Central memory CD8-positive, alpha-beta T cell (primary cell): ENCODE measurements around the gene GARNL3.
A peak's percentile ranks its signal among the peaks of the same experiment; 100 is the strongest.

Experiments
- ATAC-seq: fragments of 150-1000 bp; cut with Tn5 transposase; replicated peaks from 2 replicates; pipeline ENCODE4 v1.10.0; 2022; ENCODE audit warnings: mild to moderate bottlenecking, moderate FRiP score, moderate number of reproducible peaks; ENCODE audit not compliant: poor library complexity, severe bottlenecking; ENCODE audit errors: extremely low read depth
- DNase-seq, 2 donors: peaks; one replicate each; pipeline ENCODE4 v3.0.0; 2021; ENCODE audit warnings: low spot score in 2 of 2
- H3K27ac Mint-ChIP-seq: one replicate; pipeline ENCODE4 v1.8.0; 2022; ENCODE audit warnings: low read depth, mild to moderate bottlenecking, moderate library complexity, mixed read lengths
- H3K27me3 Mint-ChIP-seq: one replicate; pipeline ENCODE4 v1.8.0; 2022; ENCODE audit warnings: mixed read lengths
- H3K36me3 Mint-ChIP-seq: one replicate; pipeline ENCODE4 v1.8.0; 2022; ENCODE audit warnings: mild to moderate bottlenecking, moderate library complexity, mixed read lengths; ENCODE audit not compliant: insufficient read depth
- H3K4me1 Mint-ChIP-seq: one replicate; pipeline ENCODE4 v1.8.0; 2022; ENCODE audit warnings: mixed read lengths
- H3K4me3 Mint-ChIP-seq: one replicate; pipeline ENCODE4 v1.8.0; 2022; ENCODE audit warnings: mild to moderate bottlenecking, moderate library complexity, mixed read lengths
- H3K9me3 Mint-ChIP-seq: one replicate; pipeline ENCODE4 v1.8.0; 2022; ENCODE audit warnings: mixed read lengths

GARNL3 gene

GRCh38 chr9:127423476-127423933 is 158.9 kb downstream of the GARNL3 start:
- H3K27ac Mint-ChIP-seq = peak overlapping the region; percentile 97
- peaks cover 29% of the 10 kb centered on the region for H3K36me3 Mint-ChIP-seq
- peaks cover 45% of the 10 kb centered on the region for H3K4me1 Mint-ChIP-seq
- no peaks in the 10 kb centered on the region for H3K27me3 Mint-ChIP-seq
- H3K9me3 Mint-ChIP-seq = no peaks in the 10 kb centered on the region
- DNase-seq (no peak), ATAC-seq (no peak)
- H3K4me3 Mint-ChIP-seq = peak overlapping the region; percentile 99

DNA sequence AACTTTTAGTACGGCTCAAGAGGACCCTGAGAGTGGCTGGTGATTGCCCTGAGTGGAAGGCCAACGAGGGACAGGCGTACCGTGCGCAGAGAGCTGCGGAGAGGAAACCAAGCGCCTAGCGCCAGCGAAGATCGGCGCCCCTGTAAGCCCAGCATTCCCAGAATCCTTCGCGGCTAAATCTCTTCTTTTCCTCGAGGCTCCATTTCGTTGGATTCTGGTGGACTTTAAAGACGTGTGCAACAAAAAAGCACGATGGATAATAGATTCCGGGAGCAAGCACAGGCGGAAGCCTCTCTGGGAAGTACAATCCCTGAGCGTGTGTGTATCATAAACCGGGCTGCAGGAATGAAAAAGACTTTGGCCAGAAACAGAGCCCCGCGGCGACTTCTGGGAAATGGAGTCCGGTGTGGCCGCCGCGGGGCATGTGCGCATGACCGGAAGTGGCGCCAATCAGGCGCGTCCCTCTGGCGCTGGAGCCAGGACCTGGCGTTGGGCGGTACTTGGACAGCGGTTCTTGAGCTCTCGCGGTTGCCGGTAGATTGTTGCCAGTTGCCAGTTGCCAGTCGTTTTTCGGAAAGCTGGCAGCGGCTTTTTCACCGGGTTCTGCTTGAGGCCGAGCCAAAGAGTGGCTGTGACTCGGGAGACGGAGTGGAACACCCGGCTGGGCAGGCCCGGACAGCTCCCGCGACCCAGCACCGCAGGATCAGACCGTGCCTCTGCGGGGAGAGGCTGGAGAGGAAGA is 159.5 kb downstream of the GARNL3 start, which contains the start of gene ZNF79:
Gene ZNF79 (plus strand): TSS at position 449 of the 742 bp plus-strand sequence. CDS start 406 bp downstream, outside the sequence.
- H3K4me3 Mint-ChIP-seq = peak within 1 kb of the TSS; percentile 99
- H3K27me3 Mint-ChIP-seq = no peaks in the 10 kb centered on the region
- H3K36me3 Mint-ChIP-seq = peaks cover 32% of the 10 kb centered on the region
- no peaks in the 10 kb centered on the region for H3K9me3 Mint-ChIP-seq
- peak; percentile 81 to 84 for DNase-seq
- ATAC-seq = peak; percentile 82
- peaks cover 45% of the 10 kb centered on the region for H3K4me1 Mint-ChIP-seq
- H3K27ac Mint-ChIP-seq = peak within 1 kb of the TSS; percentile 97

DNA sequence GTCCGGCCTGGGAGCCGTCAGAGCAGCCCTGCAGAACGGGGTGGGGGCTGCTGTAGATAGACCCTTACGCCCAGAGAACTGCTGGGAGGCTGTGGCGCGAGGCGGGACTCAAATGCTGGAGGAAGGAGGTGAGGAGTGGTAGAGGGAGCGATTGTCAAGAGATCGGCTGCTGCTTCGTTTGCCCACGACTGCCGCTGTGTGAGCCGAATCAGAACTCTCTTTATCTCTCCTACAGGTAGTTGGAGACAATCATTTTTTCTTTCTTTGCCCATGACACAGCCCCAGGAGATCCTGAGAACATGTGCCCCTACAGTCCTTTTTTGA is 160.1 kb downstream of the GARNL3 start:
- Mint-ChIP-seq H3K4me3 (peak overlapping the region; percentile 99), H3K27ac (peak overlapping the region; percentile 97), H3K36me3 (peaks cover 36% of the 10 kb centered on the region), H3K4me1 (peaks cover 45% of the 10 kb centered on the region), H3K27me3 (no peaks in the 10 kb centered on the region), H3K9me3 (no peaks in the 10 kb centered on the region)
- peak; percentile 48 for ATAC-seq
- no peak for DNase-seq

DNA sequence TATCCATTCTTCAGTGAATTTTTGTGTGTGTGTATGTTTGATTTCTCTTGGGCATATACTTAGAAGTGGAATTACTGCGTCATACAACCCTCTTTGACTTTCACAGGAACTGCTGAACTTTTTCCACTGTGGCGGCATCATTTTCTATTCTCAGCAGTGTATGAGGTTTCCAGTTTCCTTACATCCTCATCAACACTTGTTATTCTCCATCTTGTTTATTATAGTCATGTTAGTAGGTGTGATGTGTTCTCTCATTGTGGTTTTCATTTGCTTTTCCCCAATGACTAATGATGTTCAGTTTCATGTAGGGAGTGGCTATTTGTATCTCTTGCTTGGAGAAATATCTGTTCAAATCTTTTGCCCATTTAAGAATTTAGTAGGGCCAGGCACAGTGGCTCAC is 162.2 kb downstream of the GARNL3 start:
- DNase-seq = no peak
- Mint-ChIP-seq H3K36me3 (peaks cover 53% of the 10 kb centered on the region), H3K4me1 (peaks cover 45% of the 10 kb centered on the region), H3K4me3 (peak overlapping the region; percentile 51), H3K27ac (peak overlapping the region; percentile 67), H3K27me3 (no peaks in the 10 kb centered on the region), H3K9me3 (no peaks in the 10 kb centered on the region)
- ATAC-seq = peak; percentile 44

- H3K9me3 Mint-ChIP-seq = no peaks in the 10 kb centered on the region
- peaks cover 56% of the 10 kb centered on the region for H3K36me3 Mint-ChIP-seq
- no peak for DNase-seq
- no peak overlapping the region for H3K4me3 Mint-ChIP-seq
- H3K27me3 Mint-ChIP-seq = no peaks in the 10 kb centered on the region
- peaks cover 35% of the 10 kb centered on the region for H3K4me1 Mint-ChIP-seq
- ATAC-seq = no peak
- H3K27ac Mint-ChIP-seq = peak overlapping the region; percentile 35
Observed at GRCh38 chr9:127428348-127428747, 163.8 kb downstream of the GARNL3 start.

DNA sequence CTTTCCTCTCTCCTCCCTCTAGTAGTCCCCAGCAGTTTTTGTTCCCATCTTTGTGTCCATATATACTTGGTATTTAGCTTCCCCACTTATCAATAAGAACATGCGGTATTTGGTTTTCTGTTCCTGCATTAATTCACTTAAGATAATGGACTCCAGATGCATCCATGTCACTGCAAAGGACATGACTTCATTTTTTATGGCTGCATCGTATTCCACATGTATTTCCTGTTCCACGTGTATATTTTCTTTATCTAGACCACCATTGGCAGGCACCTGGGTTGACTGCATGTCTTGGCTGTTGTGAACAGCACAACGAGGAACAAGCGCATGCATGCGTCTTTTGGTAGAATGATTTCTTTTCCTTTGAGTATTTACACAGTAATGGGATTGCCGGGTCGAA is 165.8 kb downstream of the GARNL3 start:
- ATAC-seq (no peak), DNase-seq (no peak)
- H3K36me3 Mint-ChIP-seq = peaks cover 58% of the 10 kb centered on the region
- no peak overlapping the region for H3K4me3 Mint-ChIP-seq
- H3K27me3 Mint-ChIP-seq = no peaks in the 10 kb centered on the region
- H3K9me3 Mint-ChIP-seq = no peaks in the 10 kb centered on the region
- H3K4me1 Mint-ChIP-seq = peaks cover 22% of the 10 kb centered on the region
- H3K27ac Mint-ChIP-seq = no peak overlapping the region

- Mint-ChIP-seq H3K36me3 (peaks cover 56% of the 10 kb centered on the region), H3K9me3 (no peaks in the 10 kb centered on the region), H3K4me1 (peaks cover 30% of the 10 kb centered on the region), H3K27ac (peak overlapping the region; percentile 65), H3K4me3 (peak overlapping the region; percentile 47), H3K27me3 (no peaks in the 10 kb centered on the region)
- ATAC-seq (peak; percentile 95), DNase-seq (peak in 1 of 2 donors; percentile 46)
Observed at GRCh38 chr9:127437497-127438264, 173.1 kb downstream of the GARNL3 start.

GRCh38 chr9:127438394-127438793 is 173.8 kb downstream of the GARNL3 start:
- no peaks in the 10 kb centered on the region for H3K9me3 Mint-ChIP-seq
- H3K36me3 Mint-ChIP-seq = peaks cover 56% of the 10 kb centered on the region

More at GRCh38 chr9:127438394-127438793, 173.8 kb downstream of the GARNL3 start:
- H3K4me1 Mint-ChIP-seq = peaks cover 29% of the 10 kb centered on the region
- no peaks in the 10 kb centered on the region for H3K27me3 Mint-ChIP-seq
- peak overlapping the region; percentile 65 for H3K27ac Mint-ChIP-seq
- DNase-seq = no peak
- peak overlapping the region; percentile 47 for H3K4me3 Mint-ChIP-seq
- no peak for ATAC-seq
